Measurements from ENCODE around the gene NFKBIL1. TPM values are rescaled to one million over a fixed set of nuclear protein-coding genes. Genes with fewer than 3 reads are reported as not detected.

NFKBIL1 gene
- total RNA-seq, 1 experiment from 2014 or later, result 19.5 TPM

DNA sequence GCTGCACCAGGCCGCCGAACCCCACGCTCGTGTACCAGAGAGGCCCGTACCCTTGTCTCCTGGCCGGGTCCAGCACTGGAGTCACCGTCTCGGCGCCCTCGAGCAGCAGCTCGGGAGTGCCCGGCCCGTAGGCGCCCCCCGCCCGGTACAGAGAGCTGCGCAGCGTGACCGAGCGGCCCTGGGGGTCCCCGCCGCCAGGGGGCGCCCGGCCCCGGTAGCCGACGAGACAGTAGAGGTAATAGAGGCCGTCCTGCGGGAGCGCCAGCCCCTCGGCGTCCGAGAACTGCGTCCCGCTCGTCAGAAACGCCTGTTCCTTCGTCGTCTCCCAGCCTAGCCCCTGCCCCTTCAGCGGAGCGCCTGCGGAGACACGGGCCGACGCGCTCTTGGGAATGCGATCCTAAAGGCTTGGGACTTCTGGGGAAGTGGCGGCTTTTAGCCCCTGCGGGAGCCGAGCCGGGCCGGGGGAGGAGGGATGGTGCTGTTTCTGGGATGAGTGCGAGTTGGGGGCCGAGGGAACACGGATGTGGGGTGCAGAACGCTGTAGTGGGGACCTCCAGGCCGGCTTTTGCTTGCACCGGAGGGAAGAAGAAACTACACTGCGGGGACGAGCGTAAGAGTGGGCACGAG is 33.5 kb downstream of the NFKBIL1 start (continued):
- TF ChIP-seq CDX4 (CRISPR knock-in tag; IDR thresholded peaks at IDR 0.05; ENCODE audit: borderline replicate concordance) (no peak), ETV6 (CRISPR knock-in tag; IDR thresholded peaks at IDR 0.05) (peak; percentile 65; the same call in 1 of the 2 replicates), CREB1 (CRISPR knock-in tag; IDR thresholded peaks at IDR 0.05) (0 out of 2 replicates have a peak, but pooled peaks have one; percentile 38), CREM (CRISPR knock-in tag; IDR thresholded peaks at IDR 0.05) (peak; percentile 55; the same call in 1 of the 2 replicates), JUN (CRISPR knock-in tag; IDR thresholded peaks at IDR 0.05) (no peak), ZNF263 (CRISPR knock-in tag; IDR thresholded peaks at IDR 0.05; ENCODE audit: low read depth) (peak; percentile 56; the same call in 1 of the 2 replicates), ZNF219 (CRISPR knock-in tag; IDR thresholded peaks at IDR 0.05; ENCODE audit: borderline replicate concordance) (no peak; the same call in none of the 2 replicates), E2F4 (CRISPR knock-in tag; IDR thresholded peaks at IDR 0.05; ENCODE audit: borderline replicate concordance, low read depth) (no peak), ZNF121 (CRISPR knock-in tag; IDR thresholded peaks at IDR 0.05) (no peak), STAT6 (CRISPR knock-in tag; conservative IDR thresholded peaks at IDR 0.05; ENCODE audit: low read depth) (no peak), NR3C1 (CRISPR knock-in tag; conservative IDR thresholded peaks at IDR 0.05; ENCODE audit: low read depth) (no peak), EMX1 (CRISPR knock-in tag; IDR thresholded peaks at IDR 0.05) (no peak), NFATC4 (CRISPR knock-in tag; IDR thresholded peaks at IDR 0.05) (no peak), TCF7 (CRISPR knock-in tag; IDR thresholded peaks at IDR 0.05; ENCODE audit: low read depth) (no peak), ZNF425 (CRISPR knock-in tag; conservative IDR thresholded peaks at IDR 0.05) (no peak), TEAD1 (CRISPR knock-in tag; IDR thresholded peaks at IDR 0.05) (no peak), HMGA2 (CRISPR knock-in tag; IDR thresholded peaks at IDR 0.05) (no peak), SP1 (CRISPR knock-in tag; conservative IDR thresholded peaks at IDR 0.05) (no peak), JAZF1 (CRISPR knock-in tag; IDR thresholded peaks at IDR 0.05) (no peak), NFYB (CRISPR knock-in tag; conservative IDR thresholded peaks at IDR 0.05; ENCODE audit: low read depth) (no peak), ESRRA (CRISPR knock-in tag; IDR thresholded peaks at IDR 0.05; ENCODE audit: borderline replicate concordance) (peak; percentile 70; the same call in 1 of the 2 replicates), HMGXB4 (CRISPR knock-in tag; IDR thresholded peaks at IDR 0.05) (peak; percentile 100), GABPB1 (CRISPR knock-in tag; IDR thresholded peaks at IDR 0.05) (no peak; the same call in 1 of the 2 replicates), GTF2I (CRISPR knock-in tag; conservative IDR thresholded peaks at IDR 0.05) (no peak)
- TF ChIP-seq, protein P1, sequence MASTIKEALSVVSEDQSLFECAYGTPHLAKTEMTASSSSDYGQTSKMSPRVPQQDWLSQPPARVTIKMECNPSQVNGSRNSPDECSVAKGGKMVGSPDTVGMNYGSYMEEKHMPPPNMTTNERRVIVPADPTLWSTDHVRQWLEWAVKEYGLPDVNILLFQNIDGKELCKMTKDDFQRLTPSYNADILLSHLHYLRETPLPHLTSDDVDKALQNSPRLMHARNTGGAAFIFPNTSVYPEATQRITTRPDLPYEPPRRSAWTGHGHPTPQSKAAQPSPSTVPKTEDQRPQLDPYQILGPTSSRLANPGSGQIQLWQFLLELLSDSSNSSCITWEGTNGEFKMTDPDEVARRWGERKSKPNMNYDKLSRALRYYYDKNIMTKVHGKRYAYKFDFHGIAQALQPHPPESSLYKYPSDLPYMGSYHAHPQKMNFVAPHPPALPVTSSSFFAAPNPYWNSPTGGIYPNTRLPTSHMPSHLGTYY (CRISPR knock-in tag; IDR thresholded peaks at IDR 0.05), result no peak
- TF ChIP-seq, protein P2, sequence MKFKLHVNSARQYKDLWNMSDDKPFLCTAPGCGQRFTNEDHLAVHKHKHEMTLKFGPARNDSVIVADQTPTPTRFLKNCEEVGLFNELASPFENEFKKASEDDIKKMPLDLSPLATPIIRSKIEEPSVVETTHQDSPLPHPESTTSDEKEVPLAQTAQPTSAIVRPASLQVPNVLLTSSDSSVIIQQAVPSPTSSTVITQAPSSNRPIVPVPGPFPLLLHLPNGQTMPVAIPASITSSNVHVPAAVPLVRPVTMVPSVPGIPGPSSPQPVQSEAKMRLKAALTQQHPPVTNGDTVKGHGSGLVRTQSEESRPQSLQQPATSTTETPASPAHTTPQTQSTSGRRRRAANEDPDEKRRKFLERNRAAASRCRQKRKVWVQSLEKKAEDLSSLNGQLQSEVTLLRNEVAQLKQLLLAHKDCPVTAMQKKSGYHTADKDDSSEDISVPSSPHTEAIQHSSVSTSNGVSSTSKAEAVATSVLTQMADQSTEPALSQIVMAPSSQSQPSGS (CRISPR knock-in tag; IDR thresholded peaks at IDR 0.05; ENCODE audit: borderline replicate concordance, low read depth), result no peak
- TF ChIP-seq, protein P3, sequence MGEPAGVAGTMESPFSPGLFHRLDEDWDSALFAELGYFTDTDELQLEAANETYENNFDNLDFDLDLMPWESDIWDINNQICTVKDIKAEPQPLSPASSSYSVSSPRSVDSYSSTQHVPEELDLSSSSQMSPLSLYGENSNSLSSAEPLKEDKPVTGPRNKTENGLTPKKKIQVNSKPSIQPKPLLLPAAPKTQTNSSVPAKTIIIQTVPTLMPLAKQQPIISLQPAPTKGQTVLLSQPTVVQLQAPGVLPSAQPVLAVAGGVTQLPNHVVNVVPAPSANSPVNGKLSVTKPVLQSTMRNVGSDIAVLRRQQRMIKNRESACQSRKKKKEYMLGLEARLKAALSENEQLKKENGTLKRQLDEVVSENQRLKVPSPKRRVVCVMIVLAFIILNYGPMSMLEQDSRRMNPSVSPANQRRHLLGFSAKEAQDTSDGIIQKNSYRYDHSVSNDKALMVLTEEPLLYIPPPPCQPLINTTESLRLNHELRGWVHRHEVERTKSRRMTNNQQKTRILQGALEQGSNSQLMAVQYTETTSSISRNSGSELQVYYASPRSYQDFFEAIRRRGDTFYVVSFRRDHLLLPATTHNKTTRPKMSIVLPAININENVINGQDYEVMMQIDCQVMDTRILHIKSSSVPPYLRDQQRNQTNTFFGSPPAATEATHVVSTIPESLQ (CRISPR knock-in tag; IDR thresholded peaks at IDR 0.05), result no peak
